ENCODE data around the gene SPINK14. TPM values are rescaled to one million over a fixed set of nuclear protein-coding genes. Genes with fewer than 3 reads are reported as not detected.

Gene SPINK14
- total RNA-seq, 1 experiment from 2014 or later = not detected

DNA sequence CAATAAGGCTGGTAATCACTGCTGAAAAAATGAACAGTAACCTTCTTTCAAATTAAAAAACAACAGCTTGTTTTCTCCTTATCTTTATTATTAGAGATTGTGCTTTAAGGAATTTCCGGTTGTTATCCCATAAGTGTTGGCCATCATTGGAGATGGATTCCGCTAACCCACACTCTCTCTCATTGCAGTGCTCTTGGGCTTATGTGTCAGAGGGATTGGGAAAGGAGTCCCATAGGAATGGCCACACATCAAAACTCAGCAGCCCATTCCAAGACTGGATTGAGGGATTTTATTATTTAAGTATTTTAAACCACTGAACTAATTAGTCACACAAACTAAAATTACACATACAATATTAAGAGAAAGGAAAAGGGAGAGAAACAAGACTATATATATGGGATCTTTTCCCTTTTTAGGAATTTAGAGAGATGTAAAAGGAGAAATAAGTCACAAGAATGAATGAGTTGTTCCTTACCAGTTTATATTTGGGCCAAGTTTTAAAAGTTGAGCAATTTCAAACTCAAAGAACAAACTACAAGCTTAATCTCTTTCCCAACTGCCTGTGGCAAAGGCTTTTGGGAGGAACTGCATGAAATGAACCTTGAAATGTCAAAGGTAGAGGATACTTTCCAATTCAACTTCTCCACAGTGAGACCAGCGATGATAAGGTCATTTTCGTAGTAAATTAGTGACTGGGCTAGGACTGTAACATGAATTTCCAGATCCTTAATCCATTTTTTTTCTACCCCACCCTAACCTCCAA, 36.9 kb downstream of the SPINK14 start:
- no peak overlapping the region for H4K5ac ChIP-seq (ENCODE audit: insufficient read length, low read depth, low read length)
- H3K4me1 Mint-ChIP-seq = no peaks in the 10 kb centered on the region
- H3K4me2 ChIP-seq (ENCODE audit: insufficient read depth, insufficient read length, low read length) = no peak overlapping the region
- no peaks in the 10 kb centered on the region for H3K23me2 ChIP-seq (ENCODE audit: insufficient read length, low read depth, low read length, poor library complexity, severe bottlenecking)
- no peaks in the 10 kb centered on the region for H3K4me1 ChIP-seq (ENCODE audit: insufficient read depth, low read length)
- no peak for DNase-seq
- H2BK12ac ChIP-seq (ENCODE audit: insufficient read length, low read depth, low read length) = no peak overlapping the region
- no peaks in the 10 kb centered on the region for H3K9me3 Mint-ChIP-seq
- no peaks in the 10 kb centered on the region for H3K36me3 Mint-ChIP-seq (ENCODE audit: insufficient read depth in 1 of 3, low read depth in 3 of 3)
- no peak overlapping the region for H3K27ac ChIP-seq (ENCODE audit: insufficient read length, low read depth, low read length)
- H2AK5ac ChIP-seq (ENCODE audit: insufficient read length, low read length) = no peak overlapping the region
- H3K27ac Mint-ChIP-seq = peak overlapping the region in 1 of 3 experiments; percentile 18; a peak in 1 of 7 replicates
- H2AFZ ChIP-seq (ENCODE audit: low read length) = no peak overlapping the region
- H3K23ac ChIP-seq (ENCODE audit: insufficient read length, low read depth, low read length) = no peak overlapping the region
- H2BK15ac ChIP-seq (ENCODE audit: low read depth, low read length) = no peak overlapping the region
- no peaks in the 10 kb centered on the region for H3K9me3 ChIP-seq (ENCODE audit: control insufficient read depth, low read depth, low read length)
- H3K56ac ChIP-seq (ENCODE audit: insufficient read length, low read depth, low read length) = no peak overlapping the region
- H4K20me1 ChIP-seq (ENCODE audit: control insufficient read depth, insufficient read depth, insufficient read length) = no peaks in the 10 kb centered on the region
- H3K18ac ChIP-seq (ENCODE audit: insufficient read length, low read depth, low read length) = no peak overlapping the region
- H3K14ac ChIP-seq (ENCODE audit: insufficient read depth, low read length) = no peak overlapping the region
- no peak overlapping the region for H2BK5ac ChIP-seq (ENCODE audit: insufficient read length, low read length)
- no peak overlapping the region for H3K4ac ChIP-seq (ENCODE audit: low read depth, low read length)
- no peak overlapping the region for H3K9ac ChIP-seq (ENCODE audit: extremely low read depth, insufficient read length, low read length)
- TF ChIP-seq CTCF (conservative IDR thresholded peaks at IDR 0.05) = no peak
- H4K8ac ChIP-seq (replicated peaks; ENCODE audit: insufficient read length, low read depth, low read length) = no peak overlapping the region
- H3K27me3 ChIP-seq (ENCODE audit: insufficient read depth, low read length) = no peaks in the 10 kb centered on the region
- H3T11ph ChIP-seq (ENCODE audit: low read length) = no peak overlapping the region
- no peaks in the 10 kb centered on the region for H3K27me3 Mint-ChIP-seq (ENCODE audit: low read depth)
- no peak overlapping the region for H2BK20ac ChIP-seq (ENCODE audit: low read depth, low read length, poor library complexity, severe bottlenecking)
- H4K91ac ChIP-seq (ENCODE audit: insufficient read length, low read depth, low read length) = no peak overlapping the region
- no peaks in the 10 kb centered on the region for H3K79me1 ChIP-seq (ENCODE audit: insufficient read depth, low read depth, low read length, poor library complexity, severe bottlenecking)
- no peak overlapping the region for H3K4me3 Mint-ChIP-seq
- H2BK120ac ChIP-seq (ENCODE audit: low read depth, low read length, poor library complexity, severe bottlenecking) = no peak overlapping the region
- no peaks in the 10 kb centered on the region for H3K79me2 ChIP-seq (ENCODE audit: insufficient read depth, low read length)
- WGBS (ENCODE audit: extremely low coverage, insufficient read length, low lambda C conversion rate) = no CpG with 5 or more reads among the region's 4 CpGs

All from H9 (cell line).